GM12878 (cell line): ENCODE data around the gene SNX22.

ENCODE experiments used
- CHD4 ChIP-seq: fragments of 200-600 bp; sonication (generic); IDR thresholded peaks from 2 replicates; pipeline ENCODE4 v1.6.1; 2016; ENCODE audit warnings: mild to moderate bottlenecking
- EP300 ChIP-seq, 2 experiments: fragments of 150-350 bp in 1 of 2; IDR thresholded peaks; 2 replicates each; pipeline ENCODE4 v1.6.1; 2011 to 2012; ENCODE audit warnings: low read depth in 2 of 2, low read length in 2 of 2, borderline replicate concordance in 1 of 2, improper control_type of control experiment in 1 of 2, inconsistent platforms in 1 of 2; ENCODE audit not compliant: control insufficient read depth in 1 of 2
- FOS ChIP-seq: IDR thresholded peaks from 3 replicates; pipeline ENCODE4 v1.6.1; 2011; ENCODE audit warnings: borderline replicate concordance; ENCODE audit not compliant: insufficient read length; ENCODE audit errors: extremely low read depth
- POLR2AphosphoS5 ChIP-seq: IDR thresholded peaks from 2 replicates; pipeline ENCODE4 v1.6.1; 2011; ENCODE audit warnings: mild to moderate bottlenecking, low read length, inconsistent platforms
- RAD21 ChIP-seq: IDR thresholded peaks from 2 replicates; pipeline ENCODE4 v1.6.1; 2011; ENCODE audit warnings: mild to moderate bottlenecking, low read depth, low read length, moderate library complexity; ENCODE audit not compliant: insufficient read depth
- YY1 ChIP-seq: IDR thresholded peaks from 2 replicates; pipeline ENCODE4 v1.6.1; 2011; ENCODE audit warnings: low read depth, mild to moderate bottlenecking, low read length
- TF ChIP-seq, protein P1 (sequence below): fragments of 150-350 bp; IDR thresholded peaks from 2 replicates; pipeline ENCODE4 v1.6.1; 2016; ENCODE audit warnings: low read depth, low read length
- TF ChIP-seq, protein P2 (sequence below), 3 experiments: IDR thresholded peaks in 2 of 3; conservative IDR thresholded peaks in 1 of 3; 2 replicates each; pipeline ENCODE4 v1.5.1; 2011; ENCODE audit warnings: low read depth in 3 of 3, low read length in 3 of 3, mild to moderate bottlenecking in 3 of 3, control low read depth in 2 of 3, moderate library complexity in 2 of 3, inconsistent platforms in 1 of 3, mixed read lengths in 1 of 3; ENCODE audit not compliant: control insufficient read depth in 2 of 3, insufficient read depth in 1 of 3; ENCODE audit errors: extremely low read depth in 1 of 3

DNA sequence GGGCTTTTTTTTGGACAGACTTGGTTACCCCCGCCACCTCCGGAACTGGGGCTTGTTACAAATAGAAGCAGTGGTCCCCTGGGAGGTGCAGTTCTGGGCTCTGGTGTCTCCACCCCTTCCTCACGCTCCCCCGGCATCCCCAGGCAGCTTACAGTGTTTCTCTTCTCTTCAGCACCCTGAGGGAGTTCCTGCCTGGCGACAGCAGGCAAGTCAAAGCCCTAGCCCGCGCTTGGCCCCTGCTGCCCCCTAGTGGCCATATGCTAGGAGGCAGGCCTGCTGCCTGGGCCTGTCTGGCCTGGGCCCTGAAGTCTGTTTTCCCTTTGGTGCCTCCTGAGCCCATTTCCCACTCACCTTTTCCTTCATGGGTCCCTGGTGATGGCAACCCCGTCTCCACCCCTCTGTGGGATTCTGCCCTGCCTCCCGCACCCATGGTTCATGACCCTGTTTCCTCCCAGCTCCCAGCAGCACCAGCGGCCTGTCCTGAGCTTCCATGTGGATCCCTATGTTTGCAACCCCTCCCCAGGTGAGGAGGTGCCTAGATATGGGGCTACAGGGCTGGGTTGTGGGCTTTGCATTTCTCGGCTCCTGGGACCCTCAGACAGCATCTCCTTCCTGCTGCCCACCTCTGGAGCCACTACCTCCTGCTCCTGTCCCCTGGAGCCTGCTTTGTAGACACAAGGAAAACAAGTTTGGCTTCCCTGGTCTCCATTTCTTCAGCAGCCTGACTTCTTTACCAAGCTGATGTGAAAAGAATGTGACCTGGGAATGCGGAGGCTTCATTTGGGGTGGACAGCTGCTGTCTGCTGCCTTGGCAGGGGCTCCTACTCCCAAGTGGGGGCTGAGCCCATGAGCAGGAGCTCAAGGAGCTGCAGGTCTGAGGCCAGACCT, 2.2 kb downstream of the SNX22 start:
- TF ChIP-seq POLR2AphosphoS5 (peak; percentile 70; the same call in 1 of the 2 replicates), EP300 (IDR thresholded peaks at IDR 0.05; ENCODE audit: borderline replicate concordance in 1 of 2, control insufficient read depth in 1 of 2, low read depth in 2 of 2, low read length in 2 of 2) (no peak), CHD4 (no peak), RAD21 (peak; percentile 94), YY1 (peak; percentile 76), FOS (no peak)
- TF ChIP-seq, protein P1, sequence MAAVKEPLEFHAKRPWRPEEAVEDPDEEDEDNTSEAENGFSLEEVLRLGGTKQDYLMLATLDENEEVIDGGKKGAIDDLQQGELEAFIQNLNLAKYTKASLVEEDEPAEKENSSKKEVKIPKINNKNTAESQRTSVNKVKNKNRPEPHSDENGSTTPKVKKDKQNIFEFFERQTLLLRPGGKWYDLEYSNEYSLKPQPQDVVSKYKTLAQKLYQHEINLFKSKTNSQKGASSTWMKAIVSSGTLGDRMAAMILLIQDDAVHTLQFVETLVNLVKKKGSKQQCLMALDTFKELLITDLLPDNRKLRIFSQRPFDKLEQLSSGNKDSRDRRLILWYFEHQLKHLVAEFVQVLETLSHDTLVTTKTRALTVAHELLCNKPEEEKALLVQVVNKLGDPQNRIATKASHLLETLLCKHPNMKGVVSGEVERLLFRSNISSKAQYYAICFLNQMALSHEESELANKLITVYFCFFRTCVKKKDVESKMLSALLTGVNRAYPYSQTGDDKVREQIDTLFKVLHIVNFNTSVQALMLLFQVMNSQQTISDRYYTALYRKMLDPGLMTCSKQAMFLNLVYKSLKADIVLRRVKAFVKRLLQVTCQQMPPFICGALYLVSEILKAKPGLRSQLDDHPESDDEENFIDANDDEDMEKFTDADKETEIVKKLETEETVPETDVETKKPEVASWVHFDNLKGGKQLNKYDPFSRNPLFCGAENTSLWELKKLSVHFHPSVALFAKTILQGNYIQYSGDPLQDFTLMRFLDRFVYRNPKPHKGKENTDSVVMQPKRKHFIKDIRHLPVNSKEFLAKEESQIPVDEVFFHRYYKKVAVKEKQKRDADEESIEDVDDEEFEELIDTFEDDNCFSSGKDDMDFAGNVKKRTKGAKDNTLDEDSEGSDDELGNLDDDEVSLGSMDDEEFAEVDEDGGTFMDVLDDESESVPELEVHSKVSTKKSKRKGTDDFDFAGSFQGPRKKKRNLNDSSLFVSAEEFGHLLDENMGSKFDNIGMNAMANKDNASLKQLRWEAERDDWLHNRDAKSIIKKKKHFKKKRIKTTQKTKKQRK: no peak; the same call in 1 of the 2 replicates
- TF ChIP-seq, protein P2, sequence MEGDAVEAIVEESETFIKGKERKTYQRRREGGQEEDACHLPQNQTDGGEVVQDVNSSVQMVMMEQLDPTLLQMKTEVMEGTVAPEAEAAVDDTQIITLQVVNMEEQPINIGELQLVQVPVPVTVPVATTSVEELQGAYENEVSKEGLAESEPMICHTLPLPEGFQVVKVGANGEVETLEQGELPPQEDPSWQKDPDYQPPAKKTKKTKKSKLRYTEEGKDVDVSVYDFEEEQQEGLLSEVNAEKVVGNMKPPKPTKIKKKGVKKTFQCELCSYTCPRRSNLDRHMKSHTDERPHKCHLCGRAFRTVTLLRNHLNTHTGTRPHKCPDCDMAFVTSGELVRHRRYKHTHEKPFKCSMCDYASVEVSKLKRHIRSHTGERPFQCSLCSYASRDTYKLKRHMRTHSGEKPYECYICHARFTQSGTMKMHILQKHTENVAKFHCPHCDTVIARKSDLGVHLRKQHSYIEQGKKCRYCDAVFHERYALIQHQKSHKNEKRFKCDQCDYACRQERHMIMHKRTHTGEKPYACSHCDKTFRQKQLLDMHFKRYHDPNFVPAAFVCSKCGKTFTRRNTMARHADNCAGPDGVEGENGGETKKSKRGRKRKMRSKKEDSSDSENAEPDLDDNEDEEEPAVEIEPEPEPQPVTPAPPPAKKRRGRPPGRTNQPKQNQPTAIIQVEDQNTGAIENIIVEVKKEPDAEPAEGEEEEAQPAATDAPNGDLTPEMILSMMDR (IDR thresholded peaks at IDR 0.05 in 2 of 3, conservative IDR thresholded peaks at IDR 0.05 in 1 of 3; ENCODE audit: control insufficient read depth in 2 of 3, extremely low read depth in 1 of 3, insufficient read depth in 1 of 3, low read depth in 3 of 3, low read length in 3 of 3): peak; percentile 99; a peak in 5 of 6 replicates
